ENCODE measurements around the gene SRBD1.
"Not testable (repeated sequence)": the region's sequence is repeated elsewhere in the genome, so short reads cannot be mapped to it uniquely, and the experiment has no call there.

SRBD1 gene

GRCh38 chr2:45433363-45433762, 177.7 kb downstream of the SRBD1 start:
- H2AFZ ChIP-seq (ENCODE audit: low read depth, low read length) = no peak overlapping the region

GRCh38 chr2:45432406-45432805, 178.7 kb downstream of the SRBD1 start:
- H3K9me3 ChIP-seq (ENCODE audit: low read length) = peaks cover 2% of the 10 kb centered on the region
- H3K4me3 ChIP-seq (ENCODE audit: low read length) = no peak overlapping the region
- H3K27me3 ChIP-seq (ENCODE audit: insufficient read depth, low read length) = no peaks in the 10 kb centered on the region
- H3K4me1 ChIP-seq (ENCODE audit: insufficient read depth, low read length) = peaks cover 8% of the 10 kb centered on the region
- H3K36me3 ChIP-seq (ENCODE audit: insufficient read depth, low read length) = no peaks in the 10 kb centered on the region
- H2AFZ ChIP-seq (ENCODE audit: low read depth, low read length) = no peak overlapping the region

More at GRCh38 chr2:45433363-45433762, 177.7 kb downstream of the SRBD1 start:
- Histone ChIP-seq H3K9me3 (ENCODE audit: low read length) (peaks cover 2% of the 10 kb centered on the region), H3K4me1 (ENCODE audit: insufficient read depth, low read length) (peaks cover 8% of the 10 kb centered on the region), H3K4me3 (ENCODE audit: low read length) (no peak overlapping the region), H3K36me3 (ENCODE audit: insufficient read depth, low read length) (no peaks in the 10 kb centered on the region), H3K27me3 (ENCODE audit: insufficient read depth, low read length) (no peaks in the 10 kb centered on the region)

- H3K4me3 ChIP-seq (ENCODE audit: low read length); H3K4me1 ChIP-seq (ENCODE audit: insufficient read depth, low read length); H3K9me3 ChIP-seq (ENCODE audit: low read length): not testable (repeated sequence)
These were observed 185.0 kb downstream of the SRBD1 start for GRCh38 chr2:45426025-45426424.

GRCh38 chr2:45422921-45423320, 188.1 kb downstream of the SRBD1 start:
- Histone ChIP-seq H3K27me3 (ENCODE audit: insufficient read depth, low read length) (no peaks in the 10 kb centered on the region), H2AFZ (ENCODE audit: low read depth, low read length) (no peak overlapping the region), H3K4me1 (ENCODE audit: insufficient read depth, low read length) (no peaks in the 10 kb centered on the region), H3K36me3 (ENCODE audit: insufficient read depth, low read length) (peaks cover 5% of the 10 kb centered on the region), H3K9me3 (ENCODE audit: low read length) (no peaks in the 10 kb centered on the region), H3K4me3 (ENCODE audit: low read length) (no peak overlapping the region)

More at GRCh38 chr2:45426025-45426424, 185.0 kb downstream of the SRBD1 start:
- H2AFZ ChIP-seq (ENCODE audit: low read depth, low read length); H3K27me3 ChIP-seq (ENCODE audit: insufficient read depth, low read length); H3K36me3 ChIP-seq (ENCODE audit: insufficient read depth, low read length): not testable (repeated sequence)

GRCh38 chr2:45418532-45418931, 192.5 kb downstream of the SRBD1 start:
- H3K4me3 ChIP-seq (ENCODE audit: low read length) = no peak overlapping the region
- no peaks in the 10 kb centered on the region for H3K4me1 ChIP-seq (ENCODE audit: insufficient read depth, low read length)
- no peaks in the 10 kb centered on the region for H3K27me3 ChIP-seq (ENCODE audit: insufficient read depth, low read length)
- no peak overlapping the region for H2AFZ ChIP-seq (ENCODE audit: low read depth, low read length)
- H3K9me3 ChIP-seq (ENCODE audit: low read length) = no peaks in the 10 kb centered on the region
- H3K36me3 ChIP-seq (ENCODE audit: insufficient read depth, low read length) = peaks cover 12% of the 10 kb centered on the region

GRCh38 chr2:45415534-45416123, 195.4 kb downstream of the SRBD1 start:
- peaks cover 12% of the 10 kb centered on the region for H3K36me3 ChIP-seq (ENCODE audit: insufficient read depth, low read length)

GRCh38 chr2:45412754-45413379, 198.2 kb downstream of the SRBD1 start:
- H2AFZ ChIP-seq (ENCODE audit: low read depth, low read length) = no peak overlapping the region
- peaks cover 7% of the 10 kb centered on the region for H3K36me3 ChIP-seq (ENCODE audit: insufficient read depth, low read length)
- no peaks in the 10 kb centered on the region for H3K9me3 ChIP-seq (ENCODE audit: low read length)
- no peaks in the 10 kb centered on the region for H3K27me3 ChIP-seq (ENCODE audit: insufficient read depth, low read length)
- no peaks in the 10 kb centered on the region for H3K4me1 ChIP-seq (ENCODE audit: insufficient read depth, low read length)
- no peak overlapping the region for H3K4me3 ChIP-seq (ENCODE audit: low read length)

More at GRCh38 chr2:45415534-45416123, 195.4 kb downstream of the SRBD1 start:
- Histone ChIP-seq H3K9me3 (ENCODE audit: low read length) (no peaks in the 10 kb centered on the region), H3K4me1 (ENCODE audit: insufficient read depth, low read length) (no peaks in the 10 kb centered on the region), H2AFZ (ENCODE audit: low read depth, low read length) (no peak overlapping the region), H3K27me3 (ENCODE audit: insufficient read depth, low read length) (no peaks in the 10 kb centered on the region), H3K4me3 (ENCODE audit: low read length) (no peak overlapping the region)

GRCh38 chr2:45409677-45410076, 201.4 kb downstream of the SRBD1 start:
- Histone ChIP-seq H3K4me1 (ENCODE audit: insufficient read depth, low read length) (no peaks in the 10 kb centered on the region), H3K36me3 (ENCODE audit: insufficient read depth, low read length) (no peaks in the 10 kb centered on the region), H3K4me3 (ENCODE audit: low read length) (no peak overlapping the region), H3K27me3 (ENCODE audit: insufficient read depth, low read length) (no peaks in the 10 kb centered on the region), H3K9me3 (ENCODE audit: low read length) (no peaks in the 10 kb centered on the region), H2AFZ (ENCODE audit: low read depth, low read length) (no peak overlapping the region)

- H3K27me3 ChIP-seq (ENCODE audit: insufficient read depth, low read length) = no peaks in the 10 kb centered on the region
- H3K4me3 ChIP-seq (ENCODE audit: low read length) = no peak overlapping the region
- no peaks in the 10 kb centered on the region for H3K9me3 ChIP-seq (ENCODE audit: low read length)
- no peaks in the 10 kb centered on the region for H3K36me3 ChIP-seq (ENCODE audit: insufficient read depth, low read length)
- H2AFZ ChIP-seq (ENCODE audit: low read depth, low read length) = no peak overlapping the region
- H3K4me1 ChIP-seq (ENCODE audit: insufficient read depth, low read length) = no peaks in the 10 kb centered on the region
These were observed 204.4 kb downstream of the SRBD1 start for GRCh38 chr2:45406621-45407020.

GRCh38 chr2:45404807-45405297, 206.2 kb downstream of the SRBD1 start:
- H3K9me3 ChIP-seq (ENCODE audit: low read length) = no peaks in the 10 kb centered on the region
- no peak overlapping the region for H2AFZ ChIP-seq (ENCODE audit: low read depth, low read length)
- no peaks in the 10 kb centered on the region for H3K4me1 ChIP-seq (ENCODE audit: insufficient read depth, low read length)
- no peaks in the 10 kb centered on the region for H3K36me3 ChIP-seq (ENCODE audit: insufficient read depth, low read length)
- no peaks in the 10 kb centered on the region for H3K27me3 ChIP-seq (ENCODE audit: insufficient read depth, low read length)
- H3K4me3 ChIP-seq (ENCODE audit: low read length) = no peak overlapping the region

GRCh38 chr2:45403036-45403435, 208.0 kb downstream of the SRBD1 start:
- Histone ChIP-seq H3K9me3 (ENCODE audit: low read length) (no peaks in the 10 kb centered on the region), H3K36me3 (ENCODE audit: insufficient read depth, low read length) (no peaks in the 10 kb centered on the region), H3K4me3 (ENCODE audit: low read length) (no peak overlapping the region), H2AFZ (ENCODE audit: low read depth, low read length) (no peak overlapping the region), H3K4me1 (ENCODE audit: insufficient read depth, low read length) (no peaks in the 10 kb centered on the region), H3K27me3 (ENCODE audit: insufficient read depth, low read length) (no peaks in the 10 kb centered on the region)

GRCh38 chr2:45401431-45401922, 209.6 kb downstream of the SRBD1 start:
- H3K4me1 ChIP-seq (ENCODE audit: insufficient read depth, low read length) = no peaks in the 10 kb centered on the region
- no peaks in the 10 kb centered on the region for H3K36me3 ChIP-seq (ENCODE audit: insufficient read depth, low read length)
- H3K27me3 ChIP-seq (ENCODE audit: insufficient read depth, low read length) = no peaks in the 10 kb centered on the region
- no peak overlapping the region for H2AFZ ChIP-seq (ENCODE audit: low read depth, low read length)
- H3K4me3 ChIP-seq (ENCODE audit: low read length) = no peak overlapping the region
- no peaks in the 10 kb centered on the region for H3K9me3 ChIP-seq (ENCODE audit: low read length)

GRCh38 chr2:45399040-45399784, 211.9 kb downstream of the SRBD1 start:
- no peak overlapping the region for H3K4me3 ChIP-seq (ENCODE audit: low read length)
- no peak overlapping the region for H2AFZ ChIP-seq (ENCODE audit: low read depth, low read length)
- no peaks in the 10 kb centered on the region for H3K9me3 ChIP-seq (ENCODE audit: low read length)
- no peaks in the 10 kb centered on the region for H3K36me3 ChIP-seq (ENCODE audit: insufficient read depth, low read length)
- no peaks in the 10 kb centered on the region for H3K27me3 ChIP-seq (ENCODE audit: insufficient read depth, low read length)
- no peaks in the 10 kb centered on the region for H3K4me1 ChIP-seq (ENCODE audit: insufficient read depth, low read length)

All from neuron (in vitro differentiated cells).